Calu3 (cell line): ENCODE data around the gene ITGB2. TPM values are rescaled to one million over a fixed set of nuclear protein-coding genes. Genes with fewer than 3 reads are reported as not detected.

Experiments used
- BruUV-seq: library from RNA; stranded (reverse); fragments of 400-500 nt; replicated peaks from 2 replicates; lab custom pipeline; 2021; lab: Mats Ljungman, UMichigan
- CTCF ChIA-PET: fragments of 300-600 bp; sonication (Branson Sonifier 250); formaldehyde crosslinking; loops from one replicate; lab custom pipeline; 2022; ENCODE audit warnings: antibody characterized with exemption; lab: Charles Lee
- DNase-seq: peaks from one replicate; pipeline ENCODE4 v3.0.0; 2022
- H3K27ac Mint-ChIP-seq: one replicate; pipeline ENCODE4 v1.8.0; 2022; ENCODE audit warnings: mixed read lengths; ENCODE audit not compliant: unreplicated experiment
- H3K27me3 Mint-ChIP-seq: one replicate; pipeline ENCODE4 v1.8.0; 2022; ENCODE audit warnings: mixed read lengths; ENCODE audit not compliant: unreplicated experiment
- H3K36me3 Mint-ChIP-seq: one replicate; pipeline ENCODE4 v1.8.0; 2022; ENCODE audit warnings: mild to moderate bottlenecking, moderate library complexity, mixed read lengths; ENCODE audit not compliant: insufficient read depth, unreplicated experiment
- H3K4me1 Mint-ChIP-seq: one replicate; pipeline ENCODE4 v1.8.0; 2022; ENCODE audit warnings: mild to moderate bottlenecking, low read depth, mixed read lengths; ENCODE audit not compliant: unreplicated experiment
- H3K4me3 Mint-ChIP-seq: one replicate; pipeline ENCODE4 v1.8.0; 2022; ENCODE audit warnings: mild to moderate bottlenecking, low read depth, moderate library complexity, mixed read lengths; ENCODE audit not compliant: unreplicated experiment
- H3K9me3 Mint-ChIP-seq: one replicate; pipeline ENCODE4 v1.8.0; 2022; ENCODE audit warnings: low read depth, mixed read lengths; ENCODE audit not compliant: unreplicated experiment
- CTCF ChIP-seq: fragments of 200-600 bp; IDR thresholded peaks from one replicate; pipeline ENCODE4 v1.8.0; 2022; ENCODE audit warnings: antibody characterized with exemption; ENCODE audit not compliant: unreplicated experiment
- intact Hi-C: fragments of 100-400 bp; cut with micrococcal nuclease; formaldehyde crosslinking; loops from one replicate; pipeline ENCODE4 v1.10.0; 2022; ENCODE audit not compliant: unreplicated experiment
- total RNA-seq: library from RNA; stranded (reverse); gene quantifications from 2 replicates; pipeline ENCODE4 v1.2.3, GENCODE V29; 2022

Gene ITGB2
- total RNA-seq, 1 experiment from 2014 or later = 0.42 TPM

- peaks cover 30% of the 10 kb centered on the region for H3K36me3 Mint-ChIP-seq
Measured at GRCh38 chr21:44867999-44868700, 52.5 kb downstream of the ITGB2 start.

GRCh38 chr21:44867464-44867863 lies 53.2 kb downstream of the ITGB2 start:
- intact Hi-C loops = no loop called here

More at GRCh38 chr21:44867999-44868700, 52.5 kb downstream of the ITGB2 start:
- no TSS peak for BruUV-seq
- intact Hi-C loops = no loop called here
- TF ChIP-seq CTCF = no peak
- H3K4me3 Mint-ChIP-seq = no peak overlapping the region
- no peak overlapping the region for H3K27ac Mint-ChIP-seq
- no peak for DNase-seq
- no peaks in the 10 kb centered on the region for H3K9me3 Mint-ChIP-seq
- CTCF ChIA-PET = no interaction called here
- H3K27me3 Mint-ChIP-seq = no peaks in the 10 kb centered on the region
- peaks cover 51% of the 10 kb centered on the region for H3K4me1 Mint-ChIP-seq

GRCh38 chr21:44866780-44867179 lies 53.9 kb downstream of the ITGB2 start:
- intact Hi-C loops = no loop called here
- CTCF ChIA-PET = no interaction called here
- no peak for DNase-seq
- BruUV-seq = no TSS peak
- no peaks in the 10 kb centered on the region for H3K27me3 Mint-ChIP-seq
- H3K27ac Mint-ChIP-seq = no peak overlapping the region
- H3K9me3 Mint-ChIP-seq = no peaks in the 10 kb centered on the region
- no peak for TF ChIP-seq CTCF
- H3K36me3 Mint-ChIP-seq = peaks cover 17% of the 10 kb centered on the region
- H3K4me1 Mint-ChIP-seq = peaks cover 48% of the 10 kb centered on the region
- H3K4me3 Mint-ChIP-seq = no peak overlapping the region

More at GRCh38 chr21:44867464-44867863, 53.2 kb downstream of the ITGB2 start:
- DNase-seq = no peak
- TF ChIP-seq CTCF = no peak
- Mint-ChIP-seq H3K4me3 (no peak overlapping the region), H3K9me3 (no peaks in the 10 kb centered on the region), H3K4me1 (peaks cover 51% of the 10 kb centered on the region), H3K27ac (no peak overlapping the region), H3K36me3 (peaks cover 23% of the 10 kb centered on the region), H3K27me3 (no peaks in the 10 kb centered on the region)
- CTCF ChIA-PET = no interaction called here
- BruUV-seq = no TSS peak

- CTCF ChIA-PET = no interaction called here
- peaks cover 25% of the 10 kb centered on the region for H3K36me3 Mint-ChIP-seq
- no TSS peak for BruUV-seq
Measured at GRCh38 chr21:44865561-44866280, 55.0 kb downstream of the ITGB2 start.

More at GRCh38 chr21:44865561-44866280, 55.0 kb downstream of the ITGB2 start:
- DNase-seq = no peak
- Mint-ChIP-seq H3K9me3 (no peaks in the 10 kb centered on the region), H3K27ac (no peak overlapping the region), H3K27me3 (no peaks in the 10 kb centered on the region), H3K4me3 (no peak overlapping the region), H3K4me1 (peaks cover 43% of the 10 kb centered on the region)
- intact Hi-C loops = no loop called here
- TF ChIP-seq CTCF = no peak
